Fibroblast of skin of right biceps (primary cell): ENCODE results near the gene MAPT.
"Not testable (repeated sequence)": the region's sequence is repeated elsewhere in the genome, so short reads cannot be mapped to it uniquely, and the experiment has no call there.

Experiments used
- DNase-seq: peaks from one replicate; pipeline ENCODE4 v3.0.0-alpha.2; 2013

The MAPT gene

GRCh38 chr17:45956090-45956489 is 61.7 kb downstream of the MAPT start:
- no peak for DNase-seq

GRCh38 chr17:45956746-45957145 is 62.4 kb downstream of the MAPT start:
- DNase-seq, result not testable (repeated sequence)

DNA sequence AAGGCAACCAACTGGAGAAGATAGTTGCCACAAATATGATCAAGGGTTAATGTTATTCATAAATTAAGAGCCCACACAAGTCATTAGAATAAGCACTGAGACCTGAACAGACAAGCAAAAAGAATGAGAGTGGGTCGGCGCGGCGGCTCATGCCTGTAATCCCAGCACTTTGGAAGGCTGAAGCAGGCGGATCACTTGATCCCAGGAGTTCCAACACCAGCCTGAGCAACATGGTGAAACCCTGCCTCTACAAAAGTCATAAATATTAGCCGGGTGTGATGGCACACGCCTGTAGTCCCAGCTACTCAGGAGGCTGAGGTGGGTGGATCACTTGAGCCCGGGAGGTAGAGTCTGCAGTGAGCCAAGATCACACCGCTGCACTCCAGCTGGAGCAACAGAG is 64.0 kb downstream of the MAPT start:
- DNase-seq, result no peak

- no peak for DNase-seq
Observed at GRCh38 chr17:45958994-45959665, 64.8 kb downstream of the MAPT start.

GRCh38 chr17:45960311-45960710 is 66.0 kb downstream of the MAPT start:
- no peak for DNase-seq

DNA sequence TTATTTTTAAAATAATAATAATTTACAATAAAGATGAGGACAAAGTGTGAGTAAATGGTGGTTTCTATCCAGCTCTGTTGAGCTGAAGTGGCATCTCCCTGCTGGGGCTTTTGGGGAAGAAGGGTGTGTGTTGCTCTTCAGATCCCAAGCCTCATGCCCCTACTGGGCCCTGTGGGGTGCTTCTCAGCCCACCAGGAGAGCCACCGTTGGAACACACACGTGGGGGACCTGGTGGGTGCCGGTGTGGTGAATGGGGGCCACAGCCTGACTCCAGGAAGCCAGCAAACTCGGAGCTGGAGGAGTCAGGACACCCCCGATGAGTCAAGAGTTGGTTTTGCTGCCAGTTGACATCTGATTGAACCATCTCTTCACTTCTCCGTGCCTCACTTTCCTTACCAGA is 66.9 kb downstream of the MAPT start:
- no peak for DNase-seq

GRCh38 chr17:45962221-45962972 is 68.0 kb downstream of the MAPT start:
- DNase-seq, result no peak

- DNase-seq, result no peak
Observed at GRCh38 chr17:45963283-45963682, 68.9 kb downstream of the MAPT start.

DNA sequence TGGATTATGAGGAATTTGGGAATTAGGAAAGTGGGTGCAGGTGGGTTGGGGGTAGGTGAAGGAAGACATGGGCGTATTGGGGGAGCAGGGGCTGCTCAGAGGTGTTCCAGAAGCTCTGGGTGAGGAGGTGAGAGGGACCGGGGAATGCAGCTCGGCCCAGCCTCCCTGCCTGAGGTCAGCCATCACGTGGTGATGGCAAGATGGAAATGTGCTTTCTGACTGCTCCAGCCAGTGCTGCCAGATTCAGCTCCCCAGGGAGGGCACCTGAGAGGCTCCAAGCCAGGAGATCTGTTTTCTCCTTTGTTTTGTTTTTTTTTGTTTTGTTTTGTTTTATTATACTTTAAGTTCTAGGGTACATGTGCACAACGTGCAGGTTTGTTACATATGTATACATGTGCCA is 69.5 kb downstream of the MAPT start:
- no peak for DNase-seq

- DNase-seq, result no peak
Observed at GRCh38 chr17:45964634-45965033, 70.3 kb downstream of the MAPT start.

GRCh38 chr17:45965812-45966211 is 71.5 kb downstream of the MAPT start:
- DNase-seq, result no peak

- no peak for DNase-seq
Observed at GRCh38 chr17:45966606-45967280, 72.4 kb downstream of the MAPT start.

DNA sequence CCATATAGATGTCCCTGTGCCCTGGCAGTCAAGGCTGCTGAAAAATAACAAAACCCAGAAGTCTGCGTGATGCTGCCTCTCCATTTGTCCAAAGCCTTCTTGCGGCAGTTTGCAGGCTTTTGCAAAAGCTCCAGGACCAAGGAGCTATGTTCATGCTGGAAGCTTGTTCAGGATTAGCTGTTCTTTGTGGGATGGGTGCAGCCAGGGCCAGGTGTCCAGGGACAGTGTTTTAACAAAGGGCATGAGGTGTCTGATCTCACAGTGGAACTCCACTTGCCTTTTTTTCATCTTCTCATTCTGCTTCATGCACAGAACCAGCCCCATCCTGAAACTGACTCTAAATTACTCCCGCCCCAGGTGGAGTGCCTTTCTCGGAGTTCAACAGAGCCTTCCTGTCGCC is 73.0 kb downstream of the MAPT start:
- no peak for DNase-seq

GRCh38 chr17:45968732-45969131 is 74.4 kb downstream of the MAPT start:
- DNase-seq, result no peak

- no peak for DNase-seq
Observed at GRCh38 chr17:45969726-45970125, 75.4 kb downstream of the MAPT start.

DNA sequence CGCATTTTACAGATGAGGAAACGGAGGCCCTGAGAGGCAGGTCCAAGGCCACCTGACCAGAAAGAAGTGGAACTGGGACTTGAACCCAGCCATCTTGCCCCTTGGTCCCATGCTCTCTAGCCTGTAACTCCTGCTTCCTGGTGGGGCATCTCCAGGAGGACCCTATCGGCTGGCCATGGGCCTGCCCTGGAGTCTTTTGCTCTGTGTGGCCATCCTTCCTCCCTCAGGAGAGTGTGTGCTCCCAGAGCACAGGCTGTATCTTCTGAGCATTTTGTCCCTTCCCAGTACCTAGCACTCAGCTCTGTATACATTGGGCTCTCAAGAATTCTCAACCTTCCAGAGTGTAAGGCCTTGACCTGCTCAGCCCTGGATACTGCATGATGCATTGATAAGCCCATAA is 76.3 kb downstream of the MAPT start:
- no peak for DNase-seq

GRCh38 chr17:45971698-45972141 is 77.4 kb downstream of the MAPT start:
- DNase-seq, result no peak

DNA sequence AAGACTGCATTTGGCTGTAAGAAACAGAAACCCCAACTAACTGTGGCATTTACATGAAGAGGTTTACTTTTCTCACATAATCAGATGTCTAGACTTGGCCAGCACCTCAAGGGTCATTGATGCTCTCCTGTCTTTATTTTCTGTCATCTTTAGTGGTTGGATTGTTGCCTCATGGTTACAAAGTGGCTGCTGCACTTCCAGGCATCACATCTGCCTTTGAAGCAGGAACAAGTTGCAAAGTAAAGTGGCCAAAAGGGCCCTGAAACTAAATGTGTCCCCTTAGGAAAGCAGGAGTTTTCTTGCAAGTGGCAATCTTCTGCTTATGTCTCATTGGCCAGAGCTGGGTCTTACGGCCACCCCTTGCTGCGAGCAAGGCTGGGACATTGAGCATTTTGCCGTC is 78.2 kb downstream of the MAPT start:
- no peak for DNase-seq

- DNase-seq, result no peak
Observed at GRCh38 chr17:45973099-45973780, 78.9 kb downstream of the MAPT start.

DNA sequence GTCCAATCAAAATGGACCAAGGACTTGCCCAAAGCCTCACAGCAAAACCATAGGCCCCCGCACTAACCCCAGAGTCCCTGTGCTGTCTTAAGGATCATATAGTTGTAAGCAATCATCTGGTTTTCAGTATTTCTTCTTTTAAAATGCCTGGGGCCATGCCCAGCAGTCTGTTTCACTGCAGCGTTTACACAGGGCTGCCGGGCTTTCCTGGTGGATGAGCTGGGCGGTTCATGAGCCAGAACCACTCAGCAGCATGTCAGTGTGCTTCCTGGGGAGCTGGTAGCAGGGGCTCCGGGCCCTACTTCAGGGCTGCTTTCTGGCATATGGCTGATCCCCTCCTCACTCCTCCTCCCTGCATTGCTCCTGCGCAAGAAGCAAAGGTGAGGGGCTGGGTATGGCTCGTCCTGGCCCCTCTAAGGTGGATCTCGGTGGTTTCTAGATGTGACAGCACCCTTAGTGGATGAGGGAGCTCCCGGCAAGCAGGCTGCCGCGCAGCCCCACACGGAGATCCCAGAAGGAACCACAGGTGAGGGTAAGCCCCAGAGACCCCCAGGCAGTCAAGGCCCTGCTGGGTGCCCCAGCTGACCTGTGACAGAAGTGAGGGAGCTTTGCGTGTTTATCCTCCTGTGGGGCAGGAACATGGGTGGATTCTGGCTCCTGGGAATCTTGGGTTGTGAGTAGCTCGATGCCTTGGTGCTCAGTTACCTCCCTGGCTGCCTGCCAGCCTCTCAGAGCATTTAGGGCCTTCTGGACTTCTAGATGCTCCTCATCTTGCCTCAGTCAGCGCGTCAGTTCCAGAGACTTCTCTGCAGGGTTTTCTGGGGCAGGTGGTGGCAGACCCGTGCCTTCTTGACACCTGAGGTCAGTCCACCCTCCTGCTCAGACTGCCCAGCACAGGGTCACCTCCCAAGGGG is 79.8 kb downstream of the MAPT start:
- no peak for DNase-seq

DNA sequence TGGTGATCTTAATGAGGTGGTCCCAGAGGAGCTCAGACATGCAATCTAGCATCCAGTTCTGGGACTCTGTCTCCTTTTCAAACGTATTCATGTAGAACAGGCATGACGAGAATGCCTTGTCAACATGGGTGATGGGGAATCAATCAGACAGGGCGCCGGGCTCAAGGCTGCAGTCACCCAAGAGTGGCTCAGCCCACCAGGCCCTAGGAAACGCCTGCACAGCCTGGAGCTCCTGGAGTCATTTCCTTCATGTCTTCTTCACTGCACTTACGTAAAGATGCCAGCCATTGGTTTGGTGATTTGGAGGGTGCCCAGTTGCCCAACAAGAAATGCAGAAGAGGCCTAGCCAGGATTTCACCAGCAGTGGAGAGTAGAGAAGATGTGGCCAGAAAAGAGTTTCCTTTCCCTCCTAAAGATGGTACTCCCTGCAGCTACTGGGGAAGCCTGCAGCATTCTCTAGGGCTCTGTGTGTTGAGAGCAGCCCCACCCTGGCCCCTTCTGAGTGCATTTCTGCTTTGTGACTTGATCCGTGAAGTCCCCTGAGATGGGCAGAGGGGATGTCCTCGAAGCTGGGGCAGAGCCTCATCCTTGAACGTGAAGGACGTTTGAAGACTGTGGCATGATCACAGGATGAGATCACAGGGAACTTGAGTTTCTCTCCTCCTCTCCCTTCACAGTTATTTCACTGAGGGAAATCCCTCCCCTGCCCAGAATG is 80.7 kb downstream of the MAPT start:
- DNase-seq, result no peak
